SK-N-SH (cell line): ENCODE results near the gene HAUS2. TPM values are rescaled to one million over a fixed set of nuclear protein-coding genes. Genes with fewer than 3 reads are reported as not detected.

ENCODE experiments used
- CTCF ChIA-PET: fragments of 300-600, 350-600 bp; formaldehyde crosslinking; extraction: SDS; loops from one replicate; lab custom pipeline; 2021; lab: Yijun Ruan, JAX
- POLR2A ChIA-PET: fragments of 350-600 bp; sonication (Branson Sonifier 250); formaldehyde crosslinking; extraction: SDS; loops from one replicate; lab custom pipeline; 2020; ENCODE audit warnings: antibody characterized with exemption, inconsistent platforms; lab: Yijun Ruan, JAX
- DNase-seq: peaks from one replicate; pipeline ENCODE4 v3.0.0; 2012
- H2AFZ ChIP-seq: fragments of 200-600 bp; sonication (generic); 2 replicates; pipeline ENCODE4 v1.8.1; 2016; ENCODE audit warnings: antibody characterized with exemption, mild to moderate bottlenecking, low read depth
- H3F3A ChIP-seq: fragments of 200-600 bp; sonication (generic); replicated peaks from 2 replicates; pipeline ENCODE3; 2016; ENCODE audit warnings: antibody characterized with exemption, mild to moderate bottlenecking; ENCODE audit not compliant: insufficient read depth
- H3K27ac ChIP-seq, 2 experiments: fragments of 200-500 bp in 1 of 2; fragments of 200-600 bp in 1 of 2; sonication (Bioruptor generic) in 1 of 2; sonication (generic), shearing (Covaris generic) in 1 of 2; 2 replicates each; pipeline versions ENCODE4 v1.5.1 to v1.6.1; 2014 to 2016; ENCODE audit warnings: low read depth in 2 of 2, inconsistent platforms in 1 of 2, low read length in 1 of 2, mild to moderate bottlenecking in 1 of 2, mixed read lengths in 1 of 2
- H3K27me3 ChIP-seq: fragments of 200-600 bp; sonication (generic), shearing (Covaris generic); 2 replicates; pipeline ENCODE4 v1.6.1; 2016; ENCODE audit warnings: mixed run types; ENCODE audit not compliant: insufficient read depth
- H3K36me3 ChIP-seq, 2 experiments: fragments of 200-500 bp in 1 of 2; fragments of 200-600 bp in 1 of 2; sonication (Bioruptor generic) in 1 of 2; sonication (generic) in 1 of 2; replicated peaks in 1 of 2; 2 replicates each; pipeline versions ENCODE3 to v1.5.1; 2014 to 2016; ENCODE audit warnings: low read length in 1 of 2, mild to moderate bottlenecking in 1 of 2; ENCODE audit not compliant: insufficient read depth in 2 of 2, control insufficient read depth in 1 of 2
- H3K4me1 ChIP-seq, 2 experiments: fragments of 200-500 bp in 1 of 2; fragments of 200-600 bp in 1 of 2; sonication (Bioruptor generic) in 1 of 2; sonication (generic), shearing (Covaris generic) in 1 of 2; 2 replicates each; pipeline versions ENCODE4 v1.5.1 to v1.6.1; 2014 to 2016; ENCODE audit warnings: low read depth in 1 of 2, low read length in 1 of 2, mixed run types in 1 of 2; ENCODE audit not compliant: insufficient read depth in 2 of 2, control insufficient read depth in 1 of 2
- H3K4me2 ChIP-seq: fragments of 200-600 bp; sonication (generic), shearing (Covaris generic); 2 replicates; pipeline ENCODE4 v1.6.1; 2017; ENCODE audit warnings: mixed run types
- H3K4me3 ChIP-seq, 2 experiments: fragments of 200-500 bp in 1 of 2; fragments of 200-600 bp in 1 of 2; sonication (Bioruptor generic) in 1 of 2; sonication (generic), shearing (Covaris generic) in 1 of 2; 2 replicates each; pipeline versions ENCODE4 v1.5.1 to v1.8.1; 2014 to 2016; ENCODE audit warnings: low read depth in 2 of 2, inconsistent platforms in 1 of 2, low read length in 1 of 2, mild to moderate bottlenecking in 1 of 2, mixed read lengths in 1 of 2, moderate library complexity in 1 of 2
- H3K79me2 ChIP-seq: fragments of 200-600 bp; sonication (generic); 2 replicates; pipeline ENCODE4 v1.8.1; 2017; ENCODE audit warnings: mild to moderate bottlenecking; ENCODE audit not compliant: insufficient read depth
- H3K9ac ChIP-seq: fragments of 200-600 bp; sonication (generic); 2 replicates; pipeline ENCODE4 v1.6.1; 2017; ENCODE audit warnings: mixed run types
- H3K9me2 ChIP-seq: fragments of 200-600 bp; sonication (generic); 2 replicates; pipeline ENCODE4 v1.6.1; 2017; ENCODE audit warnings: mixed run types
- H3K9me3 ChIP-seq: fragments of 200-600 bp; sonication (generic); 2 replicates; pipeline ENCODE4 v1.6.1; 2017; ENCODE audit warnings: mixed run types, mild to moderate bottlenecking, moderate library complexity
- H4K20me1 ChIP-seq: fragments of 200-600 bp; sonication (generic); 2 replicates; pipeline ENCODE4 v1.6.1; 2017; ENCODE audit warnings: mild to moderate bottlenecking, mixed run types; ENCODE audit not compliant: insufficient read depth
- CHD2 ChIP-seq: fragments of 150-350 bp; IDR thresholded peaks from 2 replicates; pipeline ENCODE4 v1.6.1; 2018; ENCODE audit warnings: low read length; ENCODE audit not compliant: partially characterized antibody
- EZH2phosphoT487 ChIP-seq: fragments of 200-600 bp; sonication (generic); IDR thresholded peaks from 2 replicates; pipeline ENCODE4 v1.6.1; 2017; ENCODE audit warnings: low read depth, mixed run types, mild to moderate bottlenecking, antibody characterized with exemption, moderate library complexity, borderline replicate concordance
- JUND ChIP-seq: IDR thresholded peaks from 2 replicates; pipeline ENCODE4 v1.4.0; 2012
- MAX ChIP-seq: IDR thresholded peaks from 2 replicates; pipeline ENCODE4 v1.4.0; 2012; ENCODE audit warnings: low read depth
- MXI1 ChIP-seq: IDR thresholded peaks from 2 replicates; pipeline ENCODE4 v1.6.1; 2012; ENCODE audit warnings: mild to moderate bottlenecking, low read depth, low read length, improper control_type of control experiment
- NFIC ChIP-seq: IDR thresholded peaks from 2 replicates; pipeline ENCODE4 v1.4.0; 2012; ENCODE audit warnings: borderline replicate concordance
- POLR2AphosphoS5 ChIP-seq: IDR thresholded peaks from 2 replicates; pipeline ENCODE4 v1.6.1; 2012; ENCODE audit warnings: low read depth, low read length
- RAD21 ChIP-seq: IDR thresholded peaks from 2 replicates; pipeline ENCODE4 v1.6.1; 2012; ENCODE audit warnings: mild to moderate bottlenecking, low read length
- RCOR1 ChIP-seq: fragments of 150-350 bp; IDR thresholded peaks from 2 replicates; pipeline ENCODE4 v1.6.1; 2017; ENCODE audit warnings: antibody characterized with exemption, low read length
- SMC3 ChIP-seq: IDR thresholded peaks from 2 replicates; pipeline ENCODE4 v1.6.1; 2012; ENCODE audit warnings: low read depth, low read length, improper control_type of control experiment
- TAF1 ChIP-seq: IDR thresholded peaks from 2 replicates; pipeline ENCODE4 v1.6.1; 2012; ENCODE audit warnings: low read depth, mild to moderate bottlenecking, low read length, moderate library complexity, borderline replicate concordance
- USF2 ChIP-seq: fragments of 150-350 bp; IDR thresholded peaks from 2 replicates; pipeline ENCODE4 v1.6.1; 2017; ENCODE audit warnings: antibody characterized with exemption, low read length, low read depth, borderline replicate concordance
- YY1 ChIP-seq: IDR thresholded peaks from 2 replicates; pipeline ENCODE4 v1.4.0; 2012; ENCODE audit warnings: low read depth, mild to moderate bottlenecking
- ZBTB33 ChIP-seq: IDR thresholded peaks from 2 replicates; pipeline ENCODE4 v1.4.0; 2012; ENCODE audit warnings: low read depth, borderline replicate concordance
- WGBS: methylation state at CpG from one replicate; pipeline ENCODE4 v1.1.6; 2017; ENCODE audit warnings: low lambda C conversion rate; 5-methylcytosine and 5-hydroxymethylcytosine counted together
- polyA plus RNA-seq, 3 experiments: library from polyadenylated mRNA; depleted of rRNA; stranded (reverse); fragments of >200 nt; gene quantifications; 2 replicates each; pipeline ENCODE4 v1.2.3, GENCODE V29; 2012

HAUS2 gene
- polyA plus RNA-seq, 1 of the 3 experiments (the other 2 are of a cell fraction): 9.4 TPM

- 0 out of 2 replicates have a peak, but pooled peaks cover 2% of the 10 kb centered on the region for H4K20me1 ChIP-seq
- no peak overlapping the region for H2AFZ ChIP-seq
- H3K9me3 ChIP-seq: no peaks in the 10 kb centered on the region
- TF ChIP-seq EZH2phosphoT487: no peak
- no peak for TF ChIP-seq RAD21
- TF ChIP-seq TAF1: no peak
- peaks cover 12% of the 10 kb centered on the region for H3F3A ChIP-seq
- no peaks in the 10 kb centered on the region for H3K27me3 ChIP-seq
- ChIA-PET CTCF (interaction anchor here (1.6 kb wide), 1 partner anchor 13 kb away, joined by 5 read pairs; no protein-coding TSS in a partner anchor), POLR2A (no interaction called here)
- DNase-seq: no peak
- 87% methylated on average over 2 of the region's 2 CpGs for WGBS
- H3K4me1 ChIP-seq: peaks cover 10 to 35% of the 10 kb centered on the region in 2 experiments; a peak in 3 of 4 replicates
- H3K79me2 ChIP-seq: peaks cover 44% of the 10 kb centered on the region
- no peak overlapping the region for H3K9ac ChIP-seq
- H3K36me3 ChIP-seq: no peaks in the 10 kb centered on the region
- H3K9me2 ChIP-seq: no peaks in the 10 kb centered on the region
- no peak overlapping the region for H3K27ac ChIP-seq
- no peak overlapping the region for H3K4me2 ChIP-seq
- no peak overlapping the region for H3K4me3 ChIP-seq
These were observed 30.4 kb downstream of the HAUS2 start for GRCh38 chr15:42578984-42579537.

- H3K9me2 ChIP-seq: no peaks in the 10 kb centered on the region
- peak overlapping the region; percentile 35; the same call in 1 of the 2 replicates for H3K9ac ChIP-seq
- no peaks in the 10 kb centered on the region for H3K27me3 ChIP-seq
- POLR2A ChIA-PET: interaction anchor here (0.6 kb wide), 1 partner anchor 1465 kb away, joined by 3 read pairs; the partner anchor contains the start of gene INO80
- H3K4me3 ChIP-seq: peak overlapping the region; percentile 49 to 57
- H3K4me2 ChIP-seq: peak overlapping the region; percentile 77
- DNase-seq: peak; percentile 90
- CTCF ChIA-PET: interaction anchor here (0.9 to 2.4 kb wide), 2 partner anchors 11 to 72 kb away, joined by 3 to 8 read pairs; no protein-coding TSS in a partner anchor
- peak overlapping the region; percentile 78 for H2AFZ ChIP-seq
- H3K4me1 ChIP-seq: peaks cover 17 to 35% of the 10 kb centered on the region in 2 experiments; a peak in 3 of 4 replicates
- peak overlapping the region; percentile 21 to 53; a peak in 3 of 4 replicates for H3K27ac ChIP-seq
- no peaks in the 10 kb centered on the region for H3K9me3 ChIP-seq
- H3K79me2 ChIP-seq: peaks cover 37% of the 10 kb centered on the region
- peak; percentile 81 for TF ChIP-seq MAX
- TF ChIP-seq RAD21: 0 out of 2 replicates have a peak, but pooled peaks have one; percentile 6
- peak; percentile 36; the same call in 1 of the 2 replicates for TF ChIP-seq TAF1
- peak; percentile 59; the same call in 1 of the 2 replicates for TF ChIP-seq RCOR1
- no peak for TF ChIP-seq YY1
- peak; percentile 48 for TF ChIP-seq CHD2
- TF ChIP-seq POLR2AphosphoS5: 0 out of 2 replicates have a peak, but pooled peaks have one; percentile 27
- TF ChIP-seq NFIC: no peak
- peak; percentile 34; the same call in 1 of the 2 replicates for TF ChIP-seq MXI1
- no peak for TF ChIP-seq USF2
- no peak for TF ChIP-seq SMC3
- TF ChIP-seq JUND: no peak
- TF ChIP-seq ZBTB33: no peak
- H4K20me1 ChIP-seq: peaks cover 9% of the 10 kb centered on the region; the same call in 1 of the 2 replicates
- 6% methylated on average over 23 of the region's 37 CpGs for WGBS
- H3K36me3 ChIP-seq: peaks cover 0 to 1% of the 10 kb centered on the region in 2 experiments
- peaks cover 12% of the 10 kb centered on the region for H3F3A ChIP-seq
These were observed 32.7 kb downstream of the HAUS2 start for GRCh38 chr15:42581272-42581730.
